GM12891 (cell line): ENCODE data around the gene KICS2.

Source experiments
- DNase-seq: peaks from one replicate; pipeline ENCODE4 v3.0.0; 2011; ENCODE audit warnings: low spot score; ENCODE audit not compliant: insufficient read length
- FAIRE-seq: peaks from 2 replicates; lab custom pipeline; 2011; peaks lifted over from hg19 to GRCh38; lab: Jason Lieb, UNC
- PAX5 ChIP-seq: IDR thresholded peaks from 2 replicates; pipeline ENCODE4 v1.6.1; 2011; ENCODE audit warnings: low read length, moderate library complexity, mild to moderate bottlenecking; ENCODE audit not compliant: insufficient read depth, severe bottlenecking
- POLR2A ChIP-seq: IDR thresholded peaks from 2 replicates; pipeline ENCODE4 v1.6.1; 2011; ENCODE audit warnings: low read depth, low read length, control low read depth
- POLR2AphosphoS5 ChIP-seq: IDR thresholded peaks from 2 replicates; pipeline ENCODE4 v1.6.1; 2011; ENCODE audit warnings: low read depth, low read length, control low read depth
- POU2F2 ChIP-seq: IDR thresholded peaks from 2 replicates; pipeline ENCODE4 v1.6.1; 2011; ENCODE audit warnings: low read depth, mild to moderate bottlenecking, control low read depth, low read length, moderate library complexity
- SPI1 ChIP-seq: IDR thresholded peaks from 2 replicates; pipeline ENCODE4 v1.6.1; 2011; ENCODE audit warnings: low read depth, low read length, control low read depth
- TAF1 ChIP-seq: IDR thresholded peaks from 2 replicates; pipeline ENCODE4 v1.6.1; 2011; ENCODE audit warnings: low read depth, low read length, control low read depth

KICS2 gene

DNA sequence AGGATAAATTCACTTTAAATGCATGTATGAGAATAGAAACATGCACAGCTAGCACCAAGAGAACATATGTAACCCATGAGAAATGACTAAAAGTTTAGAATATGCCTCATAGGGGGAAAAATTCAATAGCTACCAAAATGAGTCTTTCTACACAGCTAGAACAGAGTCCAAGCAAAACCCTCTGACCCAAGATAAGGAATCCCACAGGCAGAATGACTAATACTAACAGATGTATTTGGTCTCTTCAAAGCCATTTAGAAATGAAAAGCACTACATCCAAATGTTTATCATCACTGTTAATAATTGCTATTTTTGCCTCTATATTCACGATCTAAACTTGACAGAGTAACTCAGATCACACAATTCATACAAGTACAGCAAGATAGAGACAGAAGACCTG is 44.0 kb downstream of the KICS2 start:
- FAIRE-seq (no peak), DNase-seq (no peak)
- TF ChIP-seq POLR2AphosphoS5 (no peak), SPI1 (no peak), POLR2A (no peak), PAX5 (no peak), POU2F2 (no peak), TAF1 (no peak)

DNA sequence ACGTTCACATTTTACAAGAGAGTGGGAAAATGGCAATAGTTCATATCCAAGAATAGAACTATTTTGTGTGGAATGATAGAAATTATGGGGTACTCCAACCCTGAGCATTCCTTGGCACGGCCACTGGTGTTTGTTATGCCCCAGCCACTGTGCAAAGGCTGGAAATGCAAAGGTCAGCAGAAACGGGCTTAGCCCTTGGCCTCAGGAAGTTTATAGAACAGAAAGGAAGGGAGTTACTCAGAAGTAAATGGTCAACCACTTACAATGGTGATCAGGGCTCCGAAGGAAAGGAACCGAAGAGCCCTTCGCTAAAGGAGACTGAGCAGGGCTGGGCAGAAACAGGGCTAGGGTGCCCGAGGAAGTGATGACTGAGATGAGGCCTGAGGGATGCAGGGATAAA is 45.1 kb downstream of the KICS2 start:
- TF ChIP-seq POU2F2, result no peak
- no peak for TF ChIP-seq TAF1
- TF ChIP-seq PAX5, result no peak
- TF ChIP-seq SPI1, result no peak
- no peak for TF ChIP-seq POLR2A
- TF ChIP-seq POLR2AphosphoS5, result no peak
- no peak for FAIRE-seq

DNA sequence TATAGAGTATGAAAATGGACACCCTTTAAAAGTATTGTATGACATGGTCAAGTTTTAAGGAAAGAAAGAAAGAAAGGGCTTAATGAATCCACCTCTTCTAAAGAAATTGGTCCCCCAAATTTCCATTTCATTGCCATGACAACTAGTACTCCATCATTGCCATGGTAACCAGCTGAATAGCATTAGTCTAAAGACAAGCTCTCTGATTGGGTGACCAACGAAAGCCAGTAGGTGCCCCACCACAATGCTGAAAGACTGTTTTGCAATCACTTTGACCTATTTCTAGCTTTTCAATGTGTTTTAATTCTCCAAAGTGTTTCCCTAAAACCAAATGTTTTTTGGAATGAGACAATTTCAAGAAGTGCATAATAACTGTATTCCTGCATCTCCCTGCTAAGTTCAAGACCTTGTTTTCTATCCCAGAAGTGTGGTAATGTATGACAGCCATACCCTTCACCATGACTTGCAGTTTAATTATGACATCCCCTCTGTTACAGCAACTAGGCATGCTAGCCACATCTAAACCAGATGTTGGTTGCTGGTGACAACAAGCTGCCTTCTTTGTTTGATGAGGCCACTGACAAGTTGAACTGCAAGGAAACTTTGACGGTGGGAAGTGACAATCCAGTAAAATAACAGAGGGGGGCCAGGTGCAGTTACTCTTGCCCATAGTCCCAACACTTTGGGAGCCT is 46.7 kb downstream of the KICS2 start:
- TF ChIP-seq POLR2AphosphoS5, result no peak
- no peak for TF ChIP-seq TAF1
- no peak for TF ChIP-seq POU2F2
- TF ChIP-seq SPI1, result no peak
- no peak for TF ChIP-seq PAX5
- no peak for TF ChIP-seq POLR2A
- DNase-seq (no peak), FAIRE-seq (no peak)

More for the DNA sequence above, 45.1 kb downstream of the KICS2 start:
- no peak for DNase-seq

DNA sequence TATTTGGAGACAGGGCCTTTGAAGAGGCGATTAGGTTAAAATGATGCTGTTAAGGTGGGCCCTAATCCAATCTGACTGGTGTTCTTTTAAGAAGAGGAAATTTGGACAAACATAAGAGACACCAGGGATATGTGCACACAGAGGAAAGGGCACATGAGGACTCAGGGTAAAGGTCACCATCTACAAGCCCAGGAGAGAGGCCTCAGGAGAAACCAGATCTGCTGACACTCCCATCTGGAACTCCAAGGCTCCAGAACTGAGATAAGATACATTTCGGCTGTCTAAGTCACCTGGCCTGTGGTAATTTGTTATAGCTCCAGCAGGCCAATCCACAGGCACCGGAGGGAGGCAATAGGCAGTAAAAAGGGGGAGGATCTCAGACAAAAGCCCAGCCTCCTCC is 48.6 kb downstream of the KICS2 start:
- FAIRE-seq, result no peak
- DNase-seq, result no peak
- no peak for TF ChIP-seq SPI1
- TF ChIP-seq POLR2AphosphoS5, result no peak
- TF ChIP-seq POU2F2, result no peak
- no peak for TF ChIP-seq PAX5
- no peak for TF ChIP-seq POLR2A
- TF ChIP-seq TAF1, result no peak
